Mammary epithelial cell (primary cell): ENCODE measurements around the gene EML3.

Source experiments
- EZH2 ChIP-seq: IDR thresholded peaks from 2 replicates; pipeline ENCODE4 v1.6.1; 2012; ENCODE audit warnings: low read length, inconsistent platforms, borderline replicate concordance
- TF ChIP-seq, protein P1 (sequence below), 2 donors: IDR thresholded peaks in 1 of 2; conservative IDR thresholded peaks in 1 of 2; 2 replicates each; pipeline ENCODE4 v1.5.1; 2011 to 2012; ENCODE audit warnings: inconsistent platforms in 2 of 2, low read length in 2 of 2, mild to moderate bottlenecking in 2 of 2, control low read depth in 1 of 2, low read depth in 1 of 2; ENCODE audit not compliant: insufficient read depth in 1 of 2; ENCODE audit errors: extremely low read depth in 1 of 2

DNA sequence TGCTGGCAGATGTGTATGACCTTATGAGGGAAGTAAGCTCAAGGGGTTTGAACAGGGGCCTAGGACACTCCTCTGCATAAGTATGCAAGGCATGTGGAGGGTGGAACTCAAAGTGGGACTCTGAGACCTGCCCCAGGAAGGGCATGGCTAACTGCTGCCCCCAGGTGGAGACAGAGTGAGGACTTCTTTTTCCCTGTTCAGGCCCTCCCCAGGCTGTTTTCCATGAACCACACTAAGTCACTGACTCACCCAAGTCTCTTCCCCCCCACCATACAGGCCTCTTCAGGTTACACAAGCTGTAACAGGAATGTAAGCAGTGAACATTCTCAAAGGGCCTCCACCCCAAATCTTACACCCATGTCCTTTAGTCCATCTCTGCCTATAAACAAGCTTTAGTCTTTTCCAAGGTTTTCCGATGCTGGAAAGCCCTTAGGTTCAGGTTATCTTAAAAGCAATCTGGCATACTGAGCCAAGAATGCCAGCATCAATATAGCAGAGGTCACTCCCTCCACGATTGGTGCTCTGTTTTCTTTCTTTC, 51.9 kb downstream of the EML3 start:
- TF ChIP-seq, protein P1, sequence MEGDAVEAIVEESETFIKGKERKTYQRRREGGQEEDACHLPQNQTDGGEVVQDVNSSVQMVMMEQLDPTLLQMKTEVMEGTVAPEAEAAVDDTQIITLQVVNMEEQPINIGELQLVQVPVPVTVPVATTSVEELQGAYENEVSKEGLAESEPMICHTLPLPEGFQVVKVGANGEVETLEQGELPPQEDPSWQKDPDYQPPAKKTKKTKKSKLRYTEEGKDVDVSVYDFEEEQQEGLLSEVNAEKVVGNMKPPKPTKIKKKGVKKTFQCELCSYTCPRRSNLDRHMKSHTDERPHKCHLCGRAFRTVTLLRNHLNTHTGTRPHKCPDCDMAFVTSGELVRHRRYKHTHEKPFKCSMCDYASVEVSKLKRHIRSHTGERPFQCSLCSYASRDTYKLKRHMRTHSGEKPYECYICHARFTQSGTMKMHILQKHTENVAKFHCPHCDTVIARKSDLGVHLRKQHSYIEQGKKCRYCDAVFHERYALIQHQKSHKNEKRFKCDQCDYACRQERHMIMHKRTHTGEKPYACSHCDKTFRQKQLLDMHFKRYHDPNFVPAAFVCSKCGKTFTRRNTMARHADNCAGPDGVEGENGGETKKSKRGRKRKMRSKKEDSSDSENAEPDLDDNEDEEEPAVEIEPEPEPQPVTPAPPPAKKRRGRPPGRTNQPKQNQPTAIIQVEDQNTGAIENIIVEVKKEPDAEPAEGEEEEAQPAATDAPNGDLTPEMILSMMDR (conservative IDR thresholded peaks at IDR 0.05 in 1 of 2, IDR thresholded peaks at IDR 0.05 in 1 of 2; ENCODE audit: extremely low read depth in 1 of 2, insufficient read depth in 1 of 2, low read depth in 1 of 2, low read length in 2 of 2): peak; percentile 89 to 97
- no peak for TF ChIP-seq EZH2
